SK-N-MC (cell line): ENCODE data around the gene MAGEA9.
"Not testable (repeated sequence)": the region's sequence is repeated elsewhere in the genome, so short reads cannot be mapped to it uniquely, and the experiment has no call there.

Experiments
- DNase-seq: peaks from one replicate; pipeline ENCODE4 v3.0.0-alpha.2; 2011; ENCODE audit warnings: low read depth, low spot score
- H3K27ac ChIP-seq: fragments of 200-600 bp; sonication (generic); 2 replicates; pipeline ENCODE4 v1.5.1; 2016; ENCODE audit warnings: mixed run types
- H3K36me3 ChIP-seq: fragments of 200-600 bp; sonication (generic); 2 replicates; pipeline ENCODE4 v1.6.1; 2017; ENCODE audit warnings: antibody characterized with exemption, low read length, mixed read lengths; ENCODE audit not compliant: insufficient read depth
- H3K4me3 ChIP-seq: fragments of 200-600 bp; sonication (generic); 2 replicates; pipeline ENCODE4 v1.5.1; 2016
- H3K9ac ChIP-seq: fragments of 200-600 bp; sonication (generic); 2 replicates; pipeline ENCODE4 v1.8.0; 2017; ENCODE audit warnings: mixed run types, mixed read lengths; ENCODE audit not compliant: insufficient read length
- H3K9me3 ChIP-seq: fragments of 200-600 bp; sonication (generic); 2 replicates; pipeline ENCODE4 v1.6.1; 2017; ENCODE audit warnings: low read depth, mild to moderate bottlenecking, antibody characterized with exemption, low read length, moderate library complexity, mixed read lengths
- EZH2 ChIP-seq: fragments of 200-600 bp; sonication (generic); IDR thresholded peaks from one replicate; pipeline ENCODE4 v1.6.1; 2017; ENCODE audit warnings: antibody characterized with exemption
- FOXP2 ChIP-seq: optimal IDR thresholded peaks from 2 replicates; pipeline ENCODE3; 2011; ENCODE audit warnings: mild to moderate bottlenecking, moderate library complexity; ENCODE audit not compliant: insufficient read depth; ENCODE audit errors: extremely low read length, control extremely low read depth
- POLR2AphosphoS5 ChIP-seq: IDR thresholded peaks from 2 replicates; pipeline ENCODE4 v1.6.1; 2012; ENCODE audit warnings: mild to moderate bottlenecking, low read depth, low read length, borderline replicate concordance

MAGEA9 gene

GRCh38 chrX:149762696-149763614, 18.8 kb upstream of the MAGEA9 start:
- Histone ChIP-seq H3K4me3 (no peak overlapping the region), H3K27ac (no peak overlapping the region), H3K36me3 (no peaks in the 10 kb centered on the region), H3K9me3 (no peaks in the 10 kb centered on the region), H3K9ac (no peak overlapping the region)
- no peak for TF ChIP-seq POLR2AphosphoS5
- TF ChIP-seq EZH2 = no peak
- no peak for TF ChIP-seq FOXP2
- no peak for DNase-seq

- H3K27ac ChIP-seq, H3K36me3 ChIP-seq, H3K9ac ChIP-seq, DNase-seq, H3K4me3 ChIP-seq, H3K9me3 ChIP-seq: not testable (repeated sequence)
Observed at GRCh38 chrX:149770344-149770743, 11.4 kb upstream of the MAGEA9 start.

- not testable (repeated sequence) for H3K27ac ChIP-seq, H3K9ac ChIP-seq, H3K4me3 ChIP-seq, H3K36me3 ChIP-seq, H3K9me3 ChIP-seq, DNase-seq
Observed at GRCh38 chrX:149773026-149773425, 8.7 kb upstream of the MAGEA9 start.

GRCh38 chrX:149773768-149774167, 8.0 kb upstream of the MAGEA9 start, which contains the start of gene HSFX1:
Gene HSFX1 (plus strand): TSS chrX:149774068. CDS start chrX:149774682, 614 bp downstream.
- not testable (repeated sequence) for H3K9me3 ChIP-seq, H3K4me3 ChIP-seq

GRCh38 chrX:149777999-149778398, 3.7 kb upstream of the MAGEA9 start:
- not testable (repeated sequence) for H3K36me3 ChIP-seq

More at GRCh38 chrX:149773768-149774167, 8.0 kb upstream of the MAGEA9 start, which contains the start of gene HSFX1:
- H3K36me3 ChIP-seq, H3K27ac ChIP-seq, DNase-seq, H3K9ac ChIP-seq: not testable (repeated sequence)

GRCh38 chrX:149795531-149795930, 13.8 kb downstream of the MAGEA9 start:
- not testable (repeated sequence) for H3K9ac ChIP-seq, DNase-seq, H3K4me3 ChIP-seq, H3K9me3 ChIP-seq, H3K27ac ChIP-seq, H3K36me3 ChIP-seq

More at GRCh38 chrX:149777999-149778398, 3.7 kb upstream of the MAGEA9 start:
- DNase-seq, H3K9ac ChIP-seq, H3K4me3 ChIP-seq, H3K9me3 ChIP-seq, H3K27ac ChIP-seq: not testable (repeated sequence)

- H3K9ac ChIP-seq = no peak overlapping the region
- DNase-seq = no peak
- TF ChIP-seq POLR2AphosphoS5 = no peak
- TF ChIP-seq EZH2 = no peak
- no peak for TF ChIP-seq FOXP2
- no peak overlapping the region for H3K27ac ChIP-seq
- no peaks in the 10 kb centered on the region for H3K9me3 ChIP-seq
- no peaks in the 10 kb centered on the region for H3K36me3 ChIP-seq
- H3K4me3 ChIP-seq = no peak overlapping the region
Observed at GRCh38 chrX:149799095-149799714, 17.5 kb downstream of the MAGEA9 start.

- H3K36me3 ChIP-seq = no peaks in the 10 kb centered on the region
- DNase-seq = no peak
- no peak overlapping the region for H3K9ac ChIP-seq
- no peaks in the 10 kb centered on the region for H3K9me3 ChIP-seq
- H3K27ac ChIP-seq = no peak overlapping the region
- TF ChIP-seq POLR2AphosphoS5 (no peak), EZH2 (no peak), FOXP2 (no peak)
- H3K4me3 ChIP-seq = no peak overlapping the region
Observed at GRCh38 chrX:149799938-149800337, 18.2 kb downstream of the MAGEA9 start.

GRCh38 chrX:149803458-149804062, 21.8 kb downstream of the MAGEA9 start:
- no peak overlapping the region for H3K4me3 ChIP-seq
- TF ChIP-seq FOXP2 (no peak), EZH2 (no peak), POLR2AphosphoS5 (no peak)
- H3K36me3 ChIP-seq = no peaks in the 10 kb centered on the region
- H3K9ac ChIP-seq = no peak overlapping the region
- H3K9me3 ChIP-seq = no peaks in the 10 kb centered on the region
- DNase-seq = no peak
- H3K27ac ChIP-seq = no peak overlapping the region
